Neuronal stem cell (in vitro differentiated cells): Measurements from ENCODE around the gene FOXN1.

ENCODE experiments used
- DNase-seq: peaks from one replicate; pipeline ENCODE4 v3.0.0-alpha.2; 2013; ENCODE audit warnings: low spot score
- H2AFZ ChIP-seq: one replicate; pipeline ENCODE4 v1.6.1; 2013; ENCODE audit warnings: mild to moderate bottlenecking, low read length, inconsistent platforms
- H2AK5ac ChIP-seq: 2 replicates; pipeline ENCODE4 v1.6.1; 2013; ENCODE audit warnings: low read depth, mild to moderate bottlenecking, inconsistent platforms, low read length, moderate library complexity, mixed read lengths
- H2BK120ac ChIP-seq: 2 replicates; pipeline ENCODE4 v1.6.1; 2013; ENCODE audit warnings: low read depth, mild to moderate bottlenecking, inconsistent platforms, low read length, moderate library complexity, mixed read lengths
- H2BK12ac ChIP-seq: one replicate; pipeline ENCODE4 v1.6.1; 2013; ENCODE audit warnings: low read length, inconsistent platforms
- H2BK15ac ChIP-seq: 2 replicates; pipeline ENCODE4 v1.6.1; 2013; ENCODE audit warnings: mild to moderate bottlenecking, low read length, inconsistent platforms, mixed read lengths
- H2BK5ac ChIP-seq: one replicate; pipeline ENCODE4 v1.6.1; 2013; ENCODE audit warnings: inconsistent platforms, mild to moderate bottlenecking, low read length, moderate library complexity
- H3K14ac ChIP-seq: one replicate; pipeline ENCODE4 v1.6.1; 2013; ENCODE audit warnings: low read length, inconsistent platforms
- H3K18ac ChIP-seq: 2 replicates; pipeline ENCODE4 v1.6.1; 2013; ENCODE audit warnings: low read length, inconsistent platforms
- H3K23ac ChIP-seq: 2 replicates; pipeline ENCODE4 v1.6.1; 2013; ENCODE audit warnings: low read depth, mild to moderate bottlenecking, mixed read lengths, low read length, inconsistent platforms; ENCODE audit not compliant: poor library complexity
- H3K27ac ChIP-seq: replicated peaks from 3 replicates; pipeline ENCODE4 v1.5.1; 2013; ENCODE audit warnings: low read length, inconsistent platforms
- H3K27me3 ChIP-seq, 3 experiments: 2 replicates each; pipeline ENCODE4 v1.6.1; 2013; ENCODE audit warnings: low read length in 3 of 3, mild to moderate bottlenecking in 2 of 3, inconsistent platforms in 1 of 3, low read depth in 1 of 3, mixed read lengths in 1 of 3, moderate library complexity in 1 of 3; ENCODE audit not compliant: control insufficient read depth in 3 of 3, insufficient read depth in 3 of 3
- H3K36me3 ChIP-seq, 2 donors: replicated peaks in 1 of 2; 2 replicates each; pipeline ENCODE4 v1.6.1; 2013; ENCODE audit warnings: low read length in 2 of 2; ENCODE audit not compliant: control insufficient read depth in 2 of 2, insufficient read depth in 2 of 2
- H3K4ac ChIP-seq: 2 replicates; pipeline ENCODE4 v1.6.1; 2013; ENCODE audit warnings: inconsistent platforms, mild to moderate bottlenecking, low read length, moderate library complexity
- H3K4me1 ChIP-seq, 2 donors: 1 replicate in 1 of 2; 2 replicates in 1 of 2; pipeline ENCODE4 v1.6.1; 2013; ENCODE audit warnings: low read length in 2 of 2, low read depth in 1 of 2; ENCODE audit not compliant: control insufficient read depth in 2 of 2, insufficient read depth in 1 of 2
- H3K4me2 ChIP-seq: one replicate; pipeline ENCODE4 v1.6.1; 2013; ENCODE audit warnings: mild to moderate bottlenecking, low read length, inconsistent platforms; ENCODE audit not compliant: insufficient read depth, poor library complexity, severe bottlenecking
- H3K4me3 ChIP-seq, 2 donors: 2 replicates each; pipeline ENCODE4 v1.5.1; 2013; ENCODE audit warnings: low read length in 2 of 2, mild to moderate bottlenecking in 2 of 2, inconsistent platforms in 1 of 2, moderate library complexity in 1 of 2
- H3K79me1 ChIP-seq: one replicate; pipeline ENCODE4 v1.6.1; 2013; ENCODE audit warnings: low read depth, mild to moderate bottlenecking, inconsistent platforms, low read length, moderate library complexity
- H3K9ac ChIP-seq: one replicate; pipeline ENCODE4 v1.6.1; 2013; ENCODE audit warnings: mild to moderate bottlenecking, low read depth, low read length, inconsistent platforms; ENCODE audit not compliant: poor library complexity
- H3K9me3 ChIP-seq, 2 donors: replicated peaks in 1 of 2; 2 replicates each; pipeline versions ENCODE3 to v1.6.1; 2013; ENCODE audit warnings: low read length in 2 of 2, mild to moderate bottlenecking in 2 of 2, inconsistent platforms in 1 of 2, low read depth in 1 of 2, mixed read lengths in 1 of 2, moderate library complexity in 1 of 2; ENCODE audit not compliant: control insufficient read depth in 2 of 2, insufficient read depth in 1 of 2
- H4K8ac ChIP-seq: one replicate; pipeline ENCODE4 v1.6.1; 2013; ENCODE audit warnings: low read depth, mild to moderate bottlenecking, inconsistent platforms, low read length, moderate library complexity
- H4K91ac ChIP-seq: one replicate; pipeline ENCODE4 v1.6.1; 2013; ENCODE audit warnings: low read length, low read depth, mild to moderate bottlenecking, inconsistent platforms; ENCODE audit not compliant: poor library complexity
- WGBS, 2 donors: extraction: QIAGEN DNeasy Blood & Tissue Kit; methylation state at CpG; one replicate each; pipeline ENCODE4 v1.1.7; 2013; ENCODE audit warnings: missing lambda C conversion rate in 2 of 2, mixed read lengths in 1 of 2; ENCODE audit not compliant: insufficient read length in 2 of 2, insufficient replicate concordance in 1 of 2; ENCODE audit errors: extremely low coverage in 2 of 2; 5-methylcytosine and 5-hydroxymethylcytosine counted together

Gene FOXN1

GRCh38 chr17:28468781-28469180 is 37.4 kb upstream of the FOXN1 start:
- no peak overlapping the region for H3K4me3 ChIP-seq
- no peak overlapping the region for H3K4ac ChIP-seq
- H3K18ac ChIP-seq: no peak overlapping the region
- H2AFZ ChIP-seq: no peak overlapping the region
- no peak overlapping the region for H2BK12ac ChIP-seq
- H3K9me3 ChIP-seq: no peaks in the 10 kb centered on the region
- no peak overlapping the region for H2AK5ac ChIP-seq
- H4K91ac ChIP-seq: no peak overlapping the region
- no peak overlapping the region for H4K8ac ChIP-seq
- H2BK5ac ChIP-seq: no peak overlapping the region
- peaks cover 0 to 3% of the 10 kb centered on the region in 2 donors for H3K4me1 ChIP-seq
- no peak overlapping the region for H2BK15ac ChIP-seq
- H3K27me3 ChIP-seq: peaks cover 0 to 32% (median 0%) of the 10 kb centered on the region in 3 experiments
- no peak overlapping the region for H3K23ac ChIP-seq
- H2BK120ac ChIP-seq: no peak overlapping the region
- H3K9ac ChIP-seq: no peak overlapping the region
- no peak overlapping the region for H3K14ac ChIP-seq
- no peak overlapping the region for H3K27ac ChIP-seq
- H3K36me3 ChIP-seq: no peaks in the 10 kb centered on the region
- no peaks in the 10 kb centered on the region for H3K79me1 ChIP-seq
- DNase-seq: no peak
- H3K4me2 ChIP-seq: no peak overlapping the region

DNA sequence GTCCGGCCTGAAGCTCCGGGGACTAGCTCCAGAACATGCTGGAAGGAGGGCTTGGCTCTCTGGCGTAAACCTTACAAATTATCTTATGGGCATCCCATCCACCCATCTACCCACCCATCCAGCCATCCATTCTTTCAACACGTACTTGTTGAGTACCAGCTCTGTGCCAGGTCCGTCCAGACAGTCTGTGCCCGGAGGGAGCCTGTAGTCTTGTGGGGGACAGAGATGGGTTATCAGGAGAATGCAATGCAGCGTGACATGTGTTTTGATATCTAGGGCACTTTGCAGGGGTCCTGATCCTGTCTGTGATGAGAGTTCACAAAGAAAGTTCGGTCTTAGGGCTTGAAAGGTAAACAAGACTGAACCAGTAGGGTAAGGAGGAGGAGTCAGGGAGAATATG is 36.8 kb upstream of the FOXN1 start:
- Histone ChIP-seq H3K27ac (no peak overlapping the region), H3K79me1 (no peaks in the 10 kb centered on the region), H3K27me3 (peaks cover 0 to 37% (median 0%) of the 10 kb centered on the region in 3 experiments), H3K36me3 (no peaks in the 10 kb centered on the region), H3K4me3 (no peak overlapping the region), H3K9ac (no peak overlapping the region), H2AFZ (no peak overlapping the region), H3K9me3 (no peaks in the 10 kb centered on the region), H2AK5ac (no peak overlapping the region), H3K4me1 (peaks cover 0 to 3% of the 10 kb centered on the region in 2 donors), H2BK5ac (no peak overlapping the region), H3K14ac (no peak overlapping the region), H3K4me2 (no peak overlapping the region), H2BK120ac (no peak overlapping the region), H4K91ac (no peak overlapping the region), H2BK15ac (no peak overlapping the region), H3K18ac (no peak overlapping the region), H3K23ac (no peak overlapping the region), H4K8ac (no peak overlapping the region), H3K4ac (no peak overlapping the region), H2BK12ac (no peak overlapping the region)
- no peak for DNase-seq
- no CpG with 5 or more reads among the region's 8 CpGs for WGBS, 2 donors

- H3K9ac ChIP-seq: no peak overlapping the region
- WGBS, 2 donors: no CpG with 5 or more reads among the region's 7 CpGs
- no peak overlapping the region for H3K18ac ChIP-seq
- H3K9me3 ChIP-seq: no peaks in the 10 kb centered on the region
- no peak overlapping the region for H2AFZ ChIP-seq
- no peaks in the 10 kb centered on the region for H3K36me3 ChIP-seq
- H2AK5ac ChIP-seq: no peak overlapping the region
- no peak overlapping the region for H3K23ac ChIP-seq
- H2BK120ac ChIP-seq: no peak overlapping the region
- no peak overlapping the region for H2BK12ac ChIP-seq
- no peak overlapping the region for H2BK5ac ChIP-seq
- DNase-seq: no peak
- peaks cover 0 to 3% of the 10 kb centered on the region in 2 donors for H3K4me1 ChIP-seq
- H3K4me3 ChIP-seq: no peak overlapping the region
- no peak overlapping the region for H4K91ac ChIP-seq
- no peak overlapping the region for H3K27ac ChIP-seq
- H2BK15ac ChIP-seq: no peak overlapping the region
- no peak overlapping the region for H3K4ac ChIP-seq
- H3K27me3 ChIP-seq: peaks cover 0 to 45% (median 1%) of the 10 kb centered on the region in 3 experiments
- H3K4me2 ChIP-seq: no peak overlapping the region
- no peak overlapping the region for H3K14ac ChIP-seq
- no peak overlapping the region for H4K8ac ChIP-seq
- H3K79me1 ChIP-seq: no peaks in the 10 kb centered on the region
Measured at GRCh38 chr17:28470266-28470913, 35.8 kb upstream of the FOXN1 start.

DNA sequence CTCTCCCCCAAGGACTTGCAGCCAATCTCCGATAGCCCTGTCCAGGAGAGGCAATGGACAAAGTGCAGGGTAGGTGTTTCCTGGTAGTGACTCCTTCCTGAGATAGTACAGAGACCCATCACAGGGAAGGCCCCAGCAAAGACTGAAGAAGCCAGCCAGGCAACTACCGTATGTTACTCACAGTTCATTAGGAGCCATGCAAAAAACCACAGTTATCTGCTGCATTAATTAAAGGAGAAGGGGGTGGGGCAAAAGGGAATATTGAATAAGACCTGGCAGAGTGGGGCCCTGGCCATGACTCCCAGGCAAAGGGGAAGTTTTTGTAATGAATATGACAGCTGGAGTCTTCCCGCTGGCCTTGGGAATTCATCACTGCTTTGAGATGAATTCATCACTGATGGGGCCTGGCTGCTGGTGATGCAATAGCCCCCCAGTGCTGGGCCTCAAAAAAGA is 35.2 kb upstream of the FOXN1 start:
- no peak for DNase-seq

More for the DNA sequence above, 35.2 kb upstream of the FOXN1 start:
- Histone ChIP-seq H2AK5ac (no peak overlapping the region), H3K27ac (no peak overlapping the region), H4K8ac (no peak overlapping the region), H2BK5ac (no peak overlapping the region), H3K79me1 (no peaks in the 10 kb centered on the region), H2BK15ac (no peak overlapping the region), H3K18ac (no peak overlapping the region), H3K36me3 (no peaks in the 10 kb centered on the region), H3K27me3 (peaks cover 0 to 48% (median 1%) of the 10 kb centered on the region in 3 experiments), H3K4ac (no peak overlapping the region), H4K91ac (no peak overlapping the region), H3K14ac (no peak overlapping the region), H3K9ac (no peak overlapping the region), H3K4me2 (no peak overlapping the region), H3K9me3 (no peaks in the 10 kb centered on the region), H3K4me1 (peaks cover 0 to 3% of the 10 kb centered on the region in 2 donors), H3K4me3 (no peak overlapping the region), H3K23ac (no peak overlapping the region), H2AFZ (no peak overlapping the region), H2BK12ac (no peak overlapping the region), H2BK120ac (no peak overlapping the region)
- no CpG with 5 or more reads among the region's 3 CpGs for WGBS, 2 donors
